Kidney epithelial cell (primary cell): ENCODE results near the gene PPEF1. TPM values are rescaled to one million over a fixed set of nuclear protein-coding genes. Genes with fewer than 3 reads are reported as not detected.
"Not testable (repeated sequence)": the region's sequence is repeated elsewhere in the genome, so short reads cannot be mapped to it uniquely, and the experiment has no call there.

Experiments used
- DNase-seq: peaks from one replicate; pipeline ENCODE4 v3.0.0-alpha.2; 2010; ENCODE audit warnings: low read depth
- H3K27me3 ChIP-seq: 2 replicates; pipeline ENCODE4 v1.6.0; 2011; ENCODE audit warnings: low read length; ENCODE audit not compliant: control insufficient read depth, insufficient read depth
- H3K36me3 ChIP-seq: 2 replicates; pipeline ENCODE4 v1.5.1; 2011; ENCODE audit warnings: low read length; ENCODE audit not compliant: control insufficient read depth, insufficient read depth
- H3K4me3 ChIP-seq: 2 replicates; pipeline ENCODE4 v1.5.1; 2011; ENCODE audit warnings: low read depth, mild to moderate bottlenecking, control low read depth, low read length
- CTCF ChIP-seq: IDR thresholded peaks from 2 replicates; pipeline ENCODE4 v1.5.1; 2011; ENCODE audit warnings: mild to moderate bottlenecking, moderate library complexity, low read length, control low read depth, inconsistent platforms; ENCODE audit not compliant: insufficient read depth, poor library complexity, severe bottlenecking
- total RNA-seq: library from RNA; depleted of rRNA; stranded (reverse); fragments of >200 nt; gene quantifications from 2 replicates; pipeline ENCODE4 v1.2.3, GENCODE V29; 2015

Gene PPEF1
- total RNA-seq, 1 donor from 2014 or later, result not detected

- DNase-seq, result no peak
- Histone ChIP-seq H3K36me3 (no peaks in the 10 kb centered on the region), H3K4me3 (no peak overlapping the region), H3K27me3 (no peaks in the 10 kb centered on the region)
- no peak for TF ChIP-seq CTCF
Measured at GRCh38 chrX:18725310-18725943, 18.0 kb downstream of the PPEF1 start.

- H3K4me3 ChIP-seq, result no peak overlapping the region
Measured at GRCh38 chrX:18733287-18733686, 25.8 kb downstream of the PPEF1 start.

GRCh38 chrX:18739609-18740008, 32.2 kb downstream of the PPEF1 start:
- not testable (repeated sequence) for H3K36me3 ChIP-seq, H3K27me3 ChIP-seq, DNase-seq, H3K4me3 ChIP-seq

More at GRCh38 chrX:18733287-18733686, 25.8 kb downstream of the PPEF1 start:
- DNase-seq, result no peak
- TF ChIP-seq CTCF, result no peak
- Histone ChIP-seq H3K36me3 (no peaks in the 10 kb centered on the region), H3K27me3 (no peaks in the 10 kb centered on the region)

- no peaks in the 10 kb centered on the region for H3K27me3 ChIP-seq
- no peaks in the 10 kb centered on the region for H3K36me3 ChIP-seq
- no peak overlapping the region for H3K4me3 ChIP-seq
- TF ChIP-seq CTCF, result no peak
- no peak for DNase-seq
Measured at GRCh38 chrX:18748499-18748898, 41.1 kb downstream of the PPEF1 start.

GRCh38 chrX:18753631-18754030, 46.2 kb downstream of the PPEF1 start:
- no peak for TF ChIP-seq CTCF
- Histone ChIP-seq H3K27me3 (no peaks in the 10 kb centered on the region), H3K4me3 (no peak overlapping the region), H3K36me3 (no peaks in the 10 kb centered on the region)
- no peak for DNase-seq

GRCh38 chrX:18755651-18756050, 48.2 kb downstream of the PPEF1 start:
- no peak for DNase-seq
- Histone ChIP-seq H3K4me3 (no peak overlapping the region), H3K36me3 (no peaks in the 10 kb centered on the region), H3K27me3 (no peaks in the 10 kb centered on the region)
- no peak for TF ChIP-seq CTCF
